ENCODE data around the gene LDHAL6B. TPM values are rescaled to one million over a fixed set of nuclear protein-coding genes. Genes with fewer than 3 reads are reported as not detected.
"Not testable (repeated sequence)": the region's sequence is repeated elsewhere in the genome, so short reads cannot be mapped to it uniquely, and the experiment has no call there.

Gene LDHAL6B
- not detected in 2 replicates for total RNA-seq (2014; rRNA removed; shearing (Covaris generic))

- in situ Hi-C loops (cut with HindIII; ENCODE audit: low sequenced_read_pairs) = no loop called here
- DNase-seq (ENCODE audit: low spot score) = no peak
Measured at GRCh38 chr15:59206623-59207183, at the start of gene LDHAL6B. LDHAL6B (plus strand) TSS chr15:59206843; CDS start chr15:59206941, 98 bp downstream.

GRCh38 chr15:59157396-59157795, 49.2 kb upstream of the LDHAL6B start:
- in situ Hi-C loops (cut with HindIII; ENCODE audit: low sequenced_read_pairs) = no loop called here
- no peak for DNase-seq (ENCODE audit: low spot score)

- no peak for DNase-seq (ENCODE audit: low spot score)
- in situ Hi-C loops (cut with HindIII; ENCODE audit: low sequenced_read_pairs) = no loop called here
Measured at GRCh38 chr15:59157840-59158700, 48.6 kb upstream of the LDHAL6B start.

GRCh38 chr15:59158701-59159034, 48.0 kb upstream of the LDHAL6B start:
- DNase-seq (ENCODE audit: low spot score) = no peak
- in situ Hi-C loops (cut with HindIII; ENCODE audit: low sequenced_read_pairs) = no loop called here

GRCh38 chr15:59159210-59159609, 47.4 kb upstream of the LDHAL6B start:
- in situ Hi-C loops (cut with HindIII; ENCODE audit: low sequenced_read_pairs) = no loop called here

GRCh38 chr15:59160880-59161593, 45.6 kb upstream of the LDHAL6B start:
- in situ Hi-C loops (cut with HindIII; ENCODE audit: low sequenced_read_pairs) = no loop called here
- peak; percentile 5 for DNase-seq (ENCODE audit: low spot score)

More at GRCh38 chr15:59159210-59159609, 47.4 kb upstream of the LDHAL6B start:
- no peak for DNase-seq (ENCODE audit: low spot score)

GRCh38 chr15:59162080-59162479, 44.6 kb upstream of the LDHAL6B start:
- DNase-seq (ENCODE audit: low spot score); in situ Hi-C loops (cut with HindIII; ENCODE audit: low sequenced_read_pairs): not testable (repeated sequence)

- no peak for DNase-seq (ENCODE audit: low spot score)
- in situ Hi-C loops (cut with HindIII; ENCODE audit: low sequenced_read_pairs) = no loop called here
Measured at GRCh38 chr15:59165726-59166125, 40.9 kb upstream of the LDHAL6B start.

- DNase-seq (ENCODE audit: low spot score) = no peak
- in situ Hi-C loops (cut with HindIII; ENCODE audit: low sequenced_read_pairs) = no loop called here
Measured at GRCh38 chr15:59166166-59166565, 40.5 kb upstream of the LDHAL6B start.

GRCh38 chr15:59166601-59167265, 39.9 kb upstream of the LDHAL6B start:
- in situ Hi-C loops (cut with HindIII; ENCODE audit: low sequenced_read_pairs) = no loop called here
- no peak for DNase-seq (ENCODE audit: low spot score)

GRCh38 chr15:59168536-59168935, 38.1 kb upstream of the LDHAL6B start:
- no peak for DNase-seq (ENCODE audit: low spot score)
- in situ Hi-C loops (cut with HindIII; ENCODE audit: low sequenced_read_pairs) = no loop called here

- in situ Hi-C loops (cut with HindIII; ENCODE audit: low sequenced_read_pairs) = no loop called here
Measured at GRCh38 chr15:59169251-59169708, 37.4 kb upstream of the LDHAL6B start.

GRCh38 chr15:59170295-59171066, 36.2 kb upstream of the LDHAL6B start:
- in situ Hi-C loops (cut with HindIII; ENCODE audit: low sequenced_read_pairs) = no loop called here
- peak; percentile 86 for DNase-seq (ENCODE audit: low spot score)

More at GRCh38 chr15:59169251-59169708, 37.4 kb upstream of the LDHAL6B start:
- DNase-seq (ENCODE audit: low spot score) = no peak

- DNase-seq (ENCODE audit: low spot score) = no peak
- in situ Hi-C loops (cut with HindIII; ENCODE audit: low sequenced_read_pairs) = no loop called here
Measured at GRCh38 chr15:59171067-59171397, 35.6 kb upstream of the LDHAL6B start.

GRCh38 chr15:59172289-59172901, 34.2 kb upstream of the LDHAL6B start:
- in situ Hi-C loops (cut with HindIII; ENCODE audit: low sequenced_read_pairs) = no loop called here
- no peak for DNase-seq (ENCODE audit: low spot score)

- DNase-seq (ENCODE audit: low spot score) = no peak
- in situ Hi-C loops (cut with HindIII; ENCODE audit: low sequenced_read_pairs) = no loop called here
Measured at GRCh38 chr15:59173194-59173593, 33.4 kb upstream of the LDHAL6B start.

GRCh38 chr15:59174151-59174834, 32.4 kb upstream of the LDHAL6B start:
- DNase-seq (ENCODE audit: low spot score) = no peak
- in situ Hi-C loops (cut with HindIII; ENCODE audit: low sequenced_read_pairs) = no loop called here
